ENCODE data around the gene SSNA1. TPM values are rescaled to one million over a fixed set of nuclear protein-coding genes. Genes with fewer than 3 reads are reported as not detected.
A peak's percentile ranks its signal among the peaks of the same experiment; 100 is the strongest.

Gene SSNA1, protein sequence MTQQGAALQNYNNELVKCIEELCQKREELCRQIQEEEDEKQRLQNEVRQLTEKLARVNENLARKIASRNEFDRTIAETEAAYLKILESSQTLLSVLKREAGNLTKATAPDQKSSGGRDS
- 10 to 100 TPM; 37.1 to 64.0 TPM for total RNA-seq

DNA sequence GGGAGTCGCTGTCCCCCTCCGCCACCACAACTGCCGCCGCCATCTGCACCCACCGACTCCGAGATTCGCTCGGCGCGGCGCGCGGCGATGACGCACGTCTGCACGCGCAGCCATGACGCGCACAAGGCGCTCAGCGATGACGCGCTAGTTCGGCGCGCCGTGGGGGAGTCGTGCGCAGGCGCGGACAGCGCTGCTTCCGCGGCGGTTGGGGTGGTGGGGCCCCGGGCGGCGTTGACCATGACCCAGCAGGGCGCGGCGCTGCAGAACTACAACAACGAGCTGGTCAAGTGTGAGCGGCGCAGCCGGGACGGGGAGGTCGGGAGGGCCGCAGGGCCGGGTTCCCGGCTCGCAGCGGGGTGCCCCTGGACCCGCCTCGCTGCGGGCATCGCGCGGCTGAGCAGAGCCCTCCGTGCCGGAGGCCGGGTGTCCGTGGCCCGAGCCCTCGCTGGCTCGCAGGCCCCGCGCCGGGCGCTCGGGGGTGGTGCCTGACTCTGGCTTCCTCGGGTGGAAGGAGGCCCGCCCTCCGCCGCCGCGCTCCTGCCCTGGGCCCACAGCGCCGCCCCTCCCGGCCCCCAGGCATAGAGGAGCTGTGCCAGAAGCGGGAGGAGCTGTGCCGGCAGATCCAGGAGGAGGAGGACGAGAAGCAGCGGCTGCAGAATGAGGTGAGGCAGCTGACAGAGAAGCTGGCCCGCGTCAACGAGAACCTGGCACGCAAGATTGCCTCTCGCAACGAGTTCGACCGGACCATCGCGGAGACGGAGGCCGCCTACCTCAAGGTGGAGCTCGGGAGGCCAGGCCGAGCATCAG lies at the start of gene SSNA1, which contains the start of gene ANAPC2:
Gene SSNA1 (plus strand): TSS at position 187 of the 807 bp plus-strand sequence. CDS start 51 bp downstream, at position 238.
Gene ANAPC2 (minus strand): TSS at position 71 of the 807 bp plus-strand sequence. CDS start 28 bp downstream, at position 43.
- ATAC-seq, result peak; percentile 87 to 91
- peak; percentile 97 for DNase-seq (ENCODE audit: low spot score in 2 of 2)
- Mint-ChIP-seq H3K27ac (peak within 1 kb of the TSS; percentile 90 to 94), H3K9me3 (no peaks in the 10 kb centered on the region), H3K36me3 (peaks cover 0 to 11% of the 10 kb centered on the region in 2 donors)

DNA sequence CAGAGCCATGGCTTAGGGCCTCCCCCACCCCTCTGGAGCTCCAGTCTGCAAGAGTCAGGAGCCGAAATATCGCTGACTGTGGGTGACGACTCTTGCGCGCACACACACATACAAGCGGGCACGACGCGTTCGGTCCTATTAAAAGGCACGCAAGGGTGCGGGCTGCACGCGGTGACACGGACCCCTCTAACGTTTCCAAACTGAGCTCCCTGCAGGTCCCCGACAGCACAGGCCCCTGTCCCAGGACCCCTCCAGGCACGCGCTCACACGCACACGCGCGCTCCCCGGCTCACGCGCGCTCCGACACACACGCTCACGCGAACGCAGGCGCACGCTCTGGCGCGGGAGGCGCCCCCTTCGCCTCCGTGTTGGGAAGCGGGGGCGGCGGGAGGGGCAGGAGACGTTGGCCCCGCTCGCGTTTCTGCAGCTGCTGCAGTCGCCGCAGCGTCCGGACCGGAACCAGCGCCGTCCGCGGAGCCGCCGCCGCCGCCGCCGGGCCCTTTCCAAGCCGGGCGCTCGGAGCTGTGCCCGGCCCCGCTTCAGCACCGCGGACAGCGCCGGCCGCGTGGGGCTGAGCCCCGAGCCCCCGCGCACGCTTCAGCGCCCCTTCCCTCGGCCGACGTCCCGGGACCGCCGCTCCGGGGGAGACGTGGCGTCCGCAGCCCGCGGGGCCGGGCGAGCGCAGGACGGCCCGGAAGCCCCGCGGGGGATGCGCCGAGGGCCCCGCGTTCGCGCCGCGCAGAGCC lies 49.6 kb upstream of the SSNA1 start, which contains the start of gene GRIN1:
Gene GRIN1 (plus strand): TSS at position 433 of the 746 bp plus-strand sequence. CDS start 333 bp downstream, outside the sequence.
- ATAC-seq (peak in 1 of 2 donors; percentile 73), DNase-seq (ENCODE audit: low spot score in 2 of 2) (peak in 1 of 2 donors; percentile 56)
- H3K36me3 Mint-ChIP-seq, result peaks cover 0 to 6% of the 10 kb centered on the region in 2 donors
- H3K9me3 Mint-ChIP-seq, result no peaks in the 10 kb centered on the region
- H3K27ac Mint-ChIP-seq, result no peak within 1 kb of the TSS

DNA sequence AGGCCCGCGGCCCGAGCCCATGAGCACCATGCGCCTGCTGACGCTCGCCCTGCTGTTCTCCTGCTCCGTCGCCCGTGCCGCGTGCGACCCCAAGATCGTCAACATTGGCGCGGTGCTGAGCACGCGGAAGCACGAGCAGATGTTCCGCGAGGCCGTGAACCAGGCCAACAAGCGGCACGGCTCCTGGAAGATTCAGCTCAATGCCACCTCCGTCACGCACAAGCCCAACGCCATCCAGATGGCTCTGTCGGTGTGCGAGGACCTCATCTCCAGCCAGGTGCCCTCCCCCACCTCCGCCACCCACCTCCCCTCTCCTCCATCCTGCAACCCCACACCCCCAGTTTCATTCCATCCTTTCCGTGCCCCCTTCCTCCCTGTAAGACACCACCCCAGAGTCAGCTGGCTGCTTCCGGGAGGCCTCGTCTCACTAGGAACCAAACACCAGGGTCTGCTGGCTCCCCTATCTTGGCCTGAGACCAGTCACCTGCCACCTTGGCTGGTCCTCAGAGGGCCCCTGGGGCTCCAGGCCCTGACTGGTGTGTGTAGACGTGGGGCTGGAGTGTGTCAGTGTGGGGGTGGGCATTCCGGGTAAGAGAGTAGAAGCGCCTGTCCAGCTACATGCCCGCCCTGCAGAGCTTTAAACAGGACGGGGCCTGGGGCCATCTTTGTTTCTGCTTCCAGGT lies 48.9 kb upstream of the SSNA1 start:
- ATAC-seq (no peak), DNase-seq (ENCODE audit: low spot score in 2 of 2) (no peak)
- H3K9me3 Mint-ChIP-seq, result no peaks in the 10 kb centered on the region
- H3K27ac Mint-ChIP-seq, result no peak overlapping the region
- H3K36me3 Mint-ChIP-seq, result peaks cover 0 to 6% of the 10 kb centered on the region in 2 donors

DNA sequence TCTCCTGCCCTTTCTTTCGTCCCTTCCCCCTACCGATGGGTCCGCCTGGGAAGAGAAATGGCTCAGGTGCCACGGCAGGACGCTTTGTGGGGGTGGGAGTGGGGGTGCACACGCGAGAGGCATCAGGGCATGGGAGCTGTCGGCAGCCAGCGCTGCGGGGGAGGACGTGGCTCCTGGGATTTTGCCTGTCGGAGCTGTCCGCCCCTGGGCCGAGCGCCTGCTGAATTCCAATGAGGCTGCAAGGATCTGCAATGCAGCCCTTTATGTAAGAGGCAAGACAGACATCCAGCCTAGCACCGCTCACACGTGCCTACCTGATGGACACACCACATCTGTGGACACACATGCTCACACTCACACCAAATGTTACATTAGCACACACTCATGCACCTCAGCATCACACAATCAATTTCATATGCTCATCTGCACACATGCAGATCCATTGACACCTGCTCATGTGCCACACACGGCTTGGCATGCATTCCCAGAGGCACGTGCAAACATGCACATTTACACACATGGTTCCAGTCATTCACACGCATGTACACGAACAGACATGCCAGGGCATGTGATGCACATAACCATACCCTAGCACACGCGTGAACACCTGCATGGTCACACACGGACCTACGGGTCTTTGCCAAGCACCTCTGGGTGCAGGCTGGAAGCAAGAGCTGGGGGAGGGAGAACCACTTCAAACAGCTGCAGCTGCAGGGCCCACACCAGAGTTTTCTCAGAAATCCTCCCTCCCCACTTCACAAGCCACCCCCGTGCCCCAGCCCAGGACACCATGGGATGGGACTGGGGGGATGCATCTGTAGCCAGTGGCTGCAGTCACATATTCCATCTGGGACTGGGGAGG lies 48.1 kb upstream of the SSNA1 start:
- ATAC-seq, result no peak
- no peak for DNase-seq (ENCODE audit: low spot score in 2 of 2)
- no peaks in the 10 kb centered on the region for H3K9me3 Mint-ChIP-seq
- H3K27ac Mint-ChIP-seq, result no peak overlapping the region
- H3K36me3 Mint-ChIP-seq, result peaks cover 0 to 6% of the 10 kb centered on the region in 2 donors

DNA sequence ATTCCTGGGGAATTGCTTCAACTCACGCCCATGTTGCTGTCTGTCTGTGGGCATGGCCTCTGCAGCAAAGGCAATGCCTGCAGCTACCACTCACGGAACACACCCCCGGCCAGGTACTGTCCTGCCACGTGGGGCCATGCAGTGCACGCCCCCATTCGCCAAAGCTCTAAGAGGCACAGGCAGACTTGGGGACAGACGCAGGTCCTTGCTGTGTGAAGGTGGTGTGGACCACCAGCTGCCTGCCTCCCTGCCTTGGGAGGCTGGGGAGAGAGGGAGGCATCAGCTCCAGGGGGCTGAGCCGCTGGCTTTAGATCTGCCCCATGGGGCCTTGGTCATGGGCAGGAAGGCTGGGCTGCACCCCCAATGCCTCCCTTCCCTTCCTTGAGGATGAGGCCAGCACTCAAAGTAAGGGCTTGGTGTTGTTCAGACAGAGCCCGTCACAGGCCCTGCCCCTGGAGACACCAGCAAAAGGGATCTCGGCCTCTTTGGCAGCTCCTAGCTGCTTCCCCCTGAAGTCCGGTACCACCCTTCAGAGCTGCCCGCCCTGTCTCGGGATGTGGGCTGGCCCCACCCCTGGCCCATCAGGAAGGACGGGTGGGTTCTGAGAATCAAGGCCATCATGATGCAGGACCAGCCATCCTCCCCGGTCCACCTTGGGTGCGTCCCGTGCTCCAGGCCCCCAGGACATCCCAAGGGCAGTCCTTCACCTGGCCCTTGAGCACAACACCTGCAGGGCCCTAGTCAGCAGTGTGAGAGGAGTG lies 47.2 kb upstream of the SSNA1 start:
- Mint-ChIP-seq H3K9me3 (no peaks in the 10 kb centered on the region), H3K36me3 (peaks cover 0 to 6% of the 10 kb centered on the region in 2 donors), H3K27ac (no peak overlapping the region)
- ATAC-seq, result no peak
- DNase-seq (ENCODE audit: low spot score in 2 of 2), result no peak

DNA sequence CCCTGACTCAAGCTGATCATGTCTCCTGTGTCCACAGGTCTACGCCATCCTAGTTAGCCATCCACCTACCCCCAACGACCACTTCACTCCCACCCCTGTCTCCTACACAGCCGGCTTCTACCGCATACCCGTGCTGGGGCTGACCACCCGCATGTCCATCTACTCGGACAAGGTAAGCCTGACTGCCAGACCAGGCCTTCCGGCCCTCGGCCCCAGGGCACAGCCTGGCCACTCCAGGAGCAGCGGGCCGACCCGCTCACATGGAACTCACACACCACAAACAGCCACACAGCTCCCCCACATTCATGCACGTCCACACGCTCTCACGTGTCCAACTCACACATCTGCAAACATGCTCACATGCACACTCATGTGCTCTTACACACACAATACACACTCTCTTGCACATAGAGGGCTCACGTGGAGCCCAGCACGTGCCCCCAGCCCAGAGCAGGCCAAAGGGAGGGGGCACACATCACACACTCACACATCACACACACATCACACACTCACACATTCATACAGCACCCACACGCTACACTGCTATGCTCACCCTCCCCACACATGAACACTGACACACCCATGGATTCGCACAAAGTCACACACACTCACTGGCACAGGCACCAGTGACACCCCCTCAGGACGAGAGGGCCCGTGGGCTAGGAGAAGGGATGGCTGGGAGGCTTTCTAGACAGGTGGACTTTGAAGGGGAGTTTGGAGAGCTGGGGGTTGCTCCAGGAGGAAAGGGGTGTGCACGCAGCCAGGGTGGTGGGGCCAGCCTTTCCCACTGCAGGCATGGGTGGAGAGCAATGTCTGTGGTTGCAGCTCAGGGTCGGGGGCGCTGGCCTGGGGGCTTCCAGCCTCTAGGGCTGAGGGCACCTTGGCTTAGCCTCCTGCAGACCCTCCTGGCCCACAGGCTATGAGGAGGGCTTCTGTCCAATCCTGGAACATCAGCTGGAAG lies 46.2 kb upstream of the SSNA1 start:
- Mint-ChIP-seq H3K27ac (no peak overlapping the region), H3K9me3 (no peaks in the 10 kb centered on the region), H3K36me3 (peaks cover 0 to 6% of the 10 kb centered on the region in 2 donors)
- ATAC-seq (no peak), DNase-seq (ENCODE audit: low spot score in 2 of 2) (no peak)

DNA sequence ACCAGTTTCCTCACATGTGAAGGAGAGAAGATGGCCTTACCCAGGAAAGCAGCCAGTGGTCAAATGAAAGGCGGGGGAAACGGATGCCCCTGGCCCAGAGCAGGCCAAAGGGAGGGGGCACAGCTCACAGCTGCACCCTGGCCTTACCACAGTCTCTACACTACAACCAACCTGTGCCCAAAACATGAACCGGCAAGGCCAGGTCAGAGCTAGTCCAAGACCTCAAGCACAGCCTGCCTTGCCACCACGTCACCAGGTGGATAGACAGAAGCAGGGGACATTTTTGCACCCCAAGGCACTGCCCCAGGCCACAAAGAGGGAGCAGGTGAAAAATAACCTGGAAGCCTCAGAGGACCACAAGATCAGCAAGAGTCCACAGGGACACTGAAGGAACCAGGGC lies 45.0 kb upstream of the SSNA1 start:
- peaks cover 0 to 6% of the 10 kb centered on the region in 2 donors for H3K36me3 Mint-ChIP-seq
- no peaks in the 10 kb centered on the region for H3K9me3 Mint-ChIP-seq
- DNase-seq (ENCODE audit: low spot score in 2 of 2) (no peak), ATAC-seq (no peak)
- no peak overlapping the region for H3K27ac Mint-ChIP-seq

DNA sequence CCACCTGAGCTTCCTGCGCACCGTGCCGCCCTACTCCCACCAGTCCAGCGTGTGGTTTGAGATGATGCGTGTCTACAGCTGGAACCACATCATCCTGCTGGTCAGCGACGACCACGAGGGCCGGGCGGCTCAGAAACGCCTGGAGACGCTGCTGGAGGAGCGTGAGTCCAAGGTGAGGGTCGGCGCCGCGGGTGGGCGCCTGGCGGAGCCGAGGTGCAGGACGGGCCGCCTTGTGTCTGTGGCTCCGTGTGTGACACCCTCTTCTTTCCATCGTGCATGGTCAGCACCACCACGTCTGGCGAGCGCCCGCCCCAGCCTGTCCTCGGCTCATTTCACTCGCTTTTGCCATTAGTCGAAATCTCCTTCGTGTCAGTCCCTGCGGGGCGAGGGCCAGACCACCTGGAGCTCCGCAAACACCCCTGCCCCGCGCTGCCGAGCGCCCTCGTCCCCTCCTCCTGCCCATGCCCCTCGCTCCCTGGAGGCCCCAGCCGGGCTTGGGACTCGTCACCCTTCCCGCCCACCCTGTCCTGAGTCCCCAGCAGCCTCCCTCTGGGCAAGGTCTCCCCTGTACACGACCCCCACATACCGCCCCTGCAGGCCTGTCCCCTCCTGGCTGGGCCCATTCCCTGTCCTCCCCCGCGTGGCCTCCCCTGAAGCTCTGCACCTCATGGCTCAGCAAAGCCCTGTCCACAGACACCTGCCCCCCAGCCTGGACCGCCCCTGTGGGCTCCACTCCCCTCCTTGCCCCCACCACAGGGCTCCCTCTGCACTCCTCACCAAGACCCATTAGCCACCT lies 42.5 kb upstream of the SSNA1 start:
- Mint-ChIP-seq H3K36me3 (no peaks in the 10 kb centered on the region), H3K27ac (no peak overlapping the region), H3K9me3 (no peaks in the 10 kb centered on the region)
- no peak for DNase-seq (ENCODE audit: low spot score in 2 of 2)
- ATAC-seq, result no peak

DNA sequence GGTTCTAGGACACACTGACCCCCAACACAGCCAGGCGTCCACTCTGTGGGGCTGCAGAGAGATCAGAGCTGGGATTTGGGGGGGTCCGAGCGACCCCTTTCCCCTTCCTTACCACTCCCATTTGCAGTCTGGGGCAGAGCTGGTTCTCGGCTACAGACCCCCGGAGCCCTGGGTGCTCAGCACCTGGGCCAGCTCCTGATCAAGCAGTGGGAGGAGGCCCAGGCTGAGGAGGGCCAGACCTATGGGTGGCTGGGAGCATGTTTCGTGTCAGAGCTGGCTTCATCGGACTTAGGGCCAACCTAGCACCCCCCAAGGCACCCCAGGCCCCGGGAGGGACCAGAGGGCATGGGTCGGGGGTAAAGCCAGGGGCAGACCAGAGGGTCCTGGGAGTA lies 42.0 kb upstream of the SSNA1 start:
- Mint-ChIP-seq H3K9me3 (no peaks in the 10 kb centered on the region), H3K27ac (no peak overlapping the region), H3K36me3 (no peaks in the 10 kb centered on the region)
- DNase-seq (ENCODE audit: low spot score in 2 of 2) (no peak), ATAC-seq (no peak)

DNA sequence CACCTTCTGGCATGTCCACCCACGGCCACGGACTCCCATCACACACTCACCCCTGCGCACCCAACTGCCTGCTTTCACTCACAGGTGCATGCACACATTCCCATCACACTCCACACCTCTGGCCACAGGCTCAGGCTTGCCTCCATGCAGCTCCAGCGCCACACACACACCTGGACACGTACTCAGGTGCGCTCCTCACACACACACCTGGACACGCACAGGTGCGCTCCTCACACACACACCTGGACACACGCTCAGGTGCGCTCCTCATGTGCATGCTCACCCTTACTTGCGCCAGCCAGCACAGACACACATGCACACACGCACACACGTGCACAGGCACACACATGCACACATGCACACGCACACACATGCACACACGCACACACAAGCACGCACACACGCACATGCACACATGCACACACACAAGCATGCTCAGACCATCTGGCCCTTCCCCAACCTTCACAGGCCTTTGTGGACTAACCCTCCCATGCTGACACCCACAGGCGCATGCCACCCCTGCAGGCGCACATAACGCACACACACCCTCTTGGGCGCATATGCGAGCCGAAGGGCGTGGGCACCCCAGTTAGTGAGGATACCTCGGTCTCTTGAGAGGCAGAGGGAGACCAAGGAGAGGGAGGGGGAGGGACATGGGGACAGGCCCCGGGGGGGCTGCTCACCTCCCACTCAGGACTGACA lies 41.2 kb upstream of the SSNA1 start:
- ATAC-seq, result no peak
- H3K9me3 Mint-ChIP-seq, result no peaks in the 10 kb centered on the region
- no peak for DNase-seq (ENCODE audit: low spot score in 2 of 2)
- H3K27ac Mint-ChIP-seq, result no peak overlapping the region
- H3K36me3 Mint-ChIP-seq, result no peaks in the 10 kb centered on the region

DNA sequence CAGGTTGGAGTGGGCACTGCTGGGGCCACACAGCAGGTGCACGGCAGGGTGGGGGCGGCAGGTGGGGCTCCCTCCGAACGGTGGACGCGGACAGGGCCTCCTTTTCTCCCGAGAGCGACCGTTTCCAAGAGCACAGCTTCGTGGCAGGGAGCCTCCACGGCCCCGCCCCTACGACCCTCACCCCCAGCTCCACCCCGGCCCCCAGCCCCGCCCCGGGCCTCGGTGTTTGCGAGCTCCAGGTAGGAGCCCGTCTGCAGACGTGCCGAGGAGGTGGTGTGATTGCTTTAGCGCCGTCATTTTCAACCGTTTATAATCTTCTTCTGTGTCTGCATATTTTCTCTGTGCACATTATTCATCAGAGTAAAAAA lies 40.7 kb upstream of the SSNA1 start:
- Mint-ChIP-seq H3K9me3 (no peaks in the 10 kb centered on the region), H3K36me3 (no peaks in the 10 kb centered on the region), H3K27ac (no peak overlapping the region)
- ATAC-seq, result no peak
- no peak for DNase-seq (ENCODE audit: low spot score in 2 of 2)

DNA sequence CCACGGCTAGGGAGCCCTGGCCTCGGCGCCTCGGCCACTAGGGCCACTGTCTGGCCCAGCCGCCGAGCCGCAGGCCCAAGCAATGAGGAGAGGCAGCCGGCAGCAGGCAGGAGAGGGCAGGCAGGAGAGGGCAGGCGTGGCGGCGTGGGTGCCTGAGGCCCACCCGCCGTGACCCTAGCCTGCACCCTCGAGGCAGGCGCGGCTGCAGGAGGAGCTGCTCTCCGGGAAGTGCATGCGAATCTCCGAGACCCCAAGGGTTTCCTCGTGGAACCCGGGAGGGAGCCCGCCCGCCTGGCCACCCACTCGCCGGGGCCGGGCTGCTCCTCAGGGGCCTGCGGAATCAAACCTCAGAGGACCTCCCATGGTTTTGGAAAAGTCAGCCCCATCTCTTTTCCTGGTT lies 40.2 kb upstream of the SSNA1 start:
- no peaks in the 10 kb centered on the region for H3K36me3 Mint-ChIP-seq
- no peak for DNase-seq (ENCODE audit: low spot score in 2 of 2)
- H3K9me3 Mint-ChIP-seq, result no peaks in the 10 kb centered on the region
- no peak for ATAC-seq
- H3K27ac Mint-ChIP-seq, result no peak overlapping the region

DNA sequence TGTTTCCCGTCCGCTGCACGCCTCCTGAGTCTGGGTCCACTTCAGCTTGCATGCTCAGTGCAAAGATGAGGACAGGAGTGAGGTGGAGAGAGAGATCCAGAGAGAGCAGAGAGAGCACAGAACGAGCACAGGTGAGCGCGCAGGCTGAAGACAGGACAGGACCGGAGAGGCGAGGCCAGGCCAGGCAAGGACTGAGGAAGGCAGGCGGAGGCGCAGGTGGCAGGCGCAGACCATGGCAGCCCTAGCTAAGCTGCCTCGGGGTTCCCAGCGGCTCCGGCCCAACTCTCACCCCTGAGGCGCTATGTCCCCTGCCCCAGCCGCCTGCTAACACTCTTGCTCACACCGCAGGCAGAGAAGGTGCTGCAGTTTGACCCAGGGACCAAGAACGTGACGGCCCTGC lies 39.8 kb upstream of the SSNA1 start:
- Mint-ChIP-seq H3K36me3 (no peaks in the 10 kb centered on the region), H3K9me3 (no peaks in the 10 kb centered on the region), H3K27ac (no peak overlapping the region)
- no peak for DNase-seq (ENCODE audit: low spot score in 2 of 2)
- ATAC-seq, result no peak
